GM21528 (cell line): ENCODE data around the gene COG5.

Experiments used
- ATAC-seq: cut with Tn5 transposase; IDR thresholded peaks from one replicate; pipeline ENCODE4 v1.9.1; 2021; ENCODE audit warnings: mild to moderate bottlenecking, moderate library complexity; ENCODE audit not compliant: unreplicated experiment, low FRiP score

Gene COG5

DNA sequence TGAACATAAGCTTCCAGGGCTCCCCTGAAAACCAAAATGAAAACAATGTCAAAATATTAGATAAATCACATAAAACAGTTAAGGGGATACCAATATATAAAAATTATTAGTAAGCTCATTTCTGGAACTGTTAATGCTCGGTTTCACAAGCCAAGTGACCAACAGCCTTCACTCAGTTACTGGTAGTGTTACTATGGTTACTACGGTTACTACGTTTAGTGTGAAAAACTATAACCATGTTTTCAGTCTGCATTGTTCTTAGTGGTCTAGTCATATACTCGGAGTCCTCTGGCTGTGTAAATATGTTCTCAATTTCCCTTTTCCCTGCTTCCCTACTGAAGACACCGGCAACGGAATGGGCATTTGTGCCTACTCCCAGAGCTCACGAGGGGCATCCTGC is 360.1 kb downstream of the COG5 start:
- ATAC-seq, result no peak

DNA sequence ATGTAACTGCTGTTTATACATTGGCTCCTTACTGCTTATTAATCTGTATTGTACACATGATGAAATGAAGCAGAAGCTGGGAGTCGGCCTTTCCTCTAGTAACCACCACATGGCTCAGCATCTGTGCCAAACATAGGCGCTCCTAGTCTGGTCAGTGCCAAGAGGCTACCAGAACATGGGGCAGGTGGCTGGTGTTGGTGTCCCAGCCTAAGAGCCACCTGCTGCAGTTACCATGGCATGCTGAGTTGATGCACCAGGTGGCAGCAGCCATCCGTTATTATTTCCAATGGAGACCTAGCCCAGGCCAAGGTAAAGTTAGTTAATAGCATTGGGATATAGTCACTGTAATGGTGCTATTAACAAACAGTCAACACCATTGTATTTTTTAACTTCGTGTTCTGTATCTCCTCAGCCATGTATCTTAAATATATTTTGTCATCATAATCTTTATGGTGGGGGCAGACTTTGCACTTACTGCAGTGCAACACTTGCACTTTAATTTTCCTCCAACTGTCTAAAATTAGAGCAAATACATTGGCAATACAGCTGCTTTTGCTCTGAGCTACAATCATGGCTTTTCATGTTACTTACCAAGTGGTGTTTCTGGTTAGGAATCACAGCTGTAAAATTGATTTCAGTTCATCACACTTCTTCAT is 361.8 kb downstream of the COG5 start:
- ATAC-seq, result no peak

- no peak for ATAC-seq
These were observed 366.7 kb downstream of the COG5 start for GRCh38 chr7:107196834-107197610.

- no peak for ATAC-seq
These were observed 369.7 kb downstream of the COG5 start for GRCh38 chr7:107194052-107194451.

DNA sequence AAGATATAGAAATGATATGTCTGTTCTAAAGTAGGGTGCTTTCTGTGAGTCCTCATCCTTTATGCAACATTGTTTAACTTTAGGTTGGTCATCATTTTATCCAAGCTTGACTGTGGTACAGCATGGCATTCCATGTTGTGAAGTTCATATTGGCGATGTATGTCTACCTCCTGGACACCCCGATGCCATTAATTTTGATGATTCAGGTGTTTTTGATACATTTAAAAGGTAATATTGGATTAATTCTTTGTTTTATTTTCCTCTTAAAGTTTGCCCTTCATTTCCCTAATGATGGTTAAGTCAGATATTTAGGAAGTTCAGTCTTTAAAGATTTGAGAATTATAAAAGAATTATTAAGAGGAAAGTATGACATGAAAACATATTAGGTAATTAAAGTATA is 373.6 kb downstream of the COG5 start:
- ATAC-seq, result no peak

DNA sequence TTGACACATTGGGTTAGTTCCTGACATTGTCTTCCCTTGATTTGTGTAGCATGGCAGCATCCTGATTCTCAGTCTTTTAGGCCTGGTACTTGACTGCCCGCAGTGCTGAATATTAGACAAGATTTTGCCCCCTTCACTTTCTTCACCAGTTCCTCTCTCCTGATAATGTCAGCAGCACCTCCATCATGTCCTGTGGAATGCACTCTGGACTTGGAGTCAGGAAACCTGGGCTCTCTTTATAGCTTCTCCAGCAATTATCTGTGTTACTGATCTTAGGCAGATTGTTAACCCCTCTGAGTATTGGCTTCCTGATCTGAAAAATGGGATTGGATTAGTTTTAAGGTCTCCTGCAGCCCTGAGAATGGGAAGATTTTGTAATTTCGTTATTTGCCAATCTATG is 375.9 kb downstream of the COG5 start:
- ATAC-seq, result no peak

DNA sequence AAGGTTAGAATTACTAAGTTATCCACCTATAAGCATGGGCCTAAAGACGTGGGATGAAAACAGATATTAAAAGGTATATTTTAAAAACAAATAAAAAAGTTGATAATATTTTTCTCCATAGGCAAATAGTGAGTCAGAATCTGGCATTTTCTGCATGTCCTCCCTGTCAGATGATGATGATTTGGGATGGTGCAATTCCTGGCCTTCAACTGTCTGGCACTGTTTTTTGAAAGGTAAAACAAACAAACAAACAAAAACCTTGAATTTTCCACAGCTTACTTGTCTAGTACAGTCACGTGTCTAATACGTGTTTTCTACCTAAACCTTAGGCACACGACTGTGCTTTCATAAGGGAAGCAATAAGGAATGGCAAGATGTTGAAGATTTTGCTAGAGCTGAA is 377.5 kb downstream of the COG5 start:
- ATAC-seq, result no peak

DNA sequence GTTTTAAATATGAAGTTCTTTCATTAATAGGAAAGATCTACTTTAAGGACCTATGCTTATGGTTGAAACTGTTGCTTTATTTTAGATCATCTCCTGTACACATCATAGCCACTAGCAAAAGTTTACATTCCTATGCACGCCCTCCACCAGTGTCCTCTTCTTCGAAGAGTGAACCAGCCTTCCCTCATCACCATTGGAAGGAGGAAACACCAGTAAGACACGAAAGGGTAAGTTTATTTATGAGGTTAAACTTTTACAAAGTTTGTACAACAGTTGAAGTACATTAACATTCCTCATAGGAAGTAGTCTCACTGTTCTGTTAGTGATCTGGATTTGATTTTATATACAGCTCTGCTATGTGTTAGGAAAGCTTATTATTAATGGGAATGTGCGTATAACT is 378.0 kb downstream of the COG5 start:
- no peak for ATAC-seq

- no peak for ATAC-seq
These were observed 382.5 kb downstream of the COG5 start for GRCh38 chr7:107181172-107181571.

DNA sequence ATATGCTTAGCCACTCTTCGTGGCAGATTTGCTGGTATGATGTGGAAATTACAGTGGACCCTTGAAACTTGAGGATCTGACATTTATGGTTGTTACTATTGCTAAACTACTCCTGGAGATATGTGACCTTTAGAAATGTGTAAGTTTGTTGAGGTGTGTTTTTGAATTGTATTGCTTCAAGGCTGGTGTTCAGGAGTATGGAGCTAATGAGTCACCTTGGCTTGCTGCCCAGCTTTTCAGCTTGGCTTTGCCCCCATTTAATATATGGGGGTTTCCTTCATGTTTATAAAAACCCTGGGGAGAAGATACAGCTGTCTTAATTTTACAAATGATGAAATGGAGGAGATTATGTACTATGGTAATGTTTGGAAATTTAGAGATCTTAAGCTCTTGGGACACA is 383.3 kb downstream of the COG5 start:
- ATAC-seq, result no peak

DNA sequence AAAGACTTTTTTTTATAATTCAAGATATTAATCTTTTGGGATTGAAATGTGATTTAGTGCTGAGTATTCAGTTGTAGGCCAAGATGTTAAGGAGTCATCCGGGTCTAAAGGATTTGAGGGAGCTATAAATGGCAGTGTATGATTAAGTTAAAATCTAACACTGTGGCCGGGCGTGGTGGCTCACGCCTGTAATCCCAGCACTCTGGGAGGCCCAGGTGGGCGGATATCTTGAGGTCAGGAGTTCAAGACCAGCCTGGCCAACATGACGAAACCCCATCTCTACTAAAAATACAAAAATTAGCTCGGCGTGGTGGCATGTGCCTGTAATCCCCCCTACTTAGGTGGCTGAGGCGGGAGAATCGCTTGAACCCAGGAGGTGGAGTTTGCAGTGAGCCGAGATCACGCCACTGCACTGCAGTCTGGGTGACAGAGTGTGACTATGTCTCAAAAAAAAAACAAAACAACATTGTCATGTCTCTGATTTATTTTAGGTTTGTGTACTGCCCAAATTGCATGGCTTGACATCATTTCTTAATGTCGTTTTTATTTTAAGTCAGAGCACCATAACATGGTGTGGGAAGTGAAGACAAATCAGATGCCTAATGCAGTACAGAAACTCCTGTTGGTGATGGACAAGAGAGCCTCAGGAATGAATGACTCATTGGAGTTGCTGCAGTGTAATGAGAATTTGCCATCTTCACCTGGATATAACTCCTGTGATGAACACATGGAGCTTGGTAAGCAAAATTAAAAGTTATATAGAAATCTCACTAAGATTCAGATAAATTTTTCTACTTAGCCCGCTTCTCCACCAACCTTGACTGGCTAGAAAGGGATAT is 384.2 kb downstream of the COG5 start:
- no peak for ATAC-seq

- ATAC-seq, result peak; percentile 51
These were observed 389.9 kb downstream of the COG5 start for GRCh38 chr7:107173691-107174406.

- no peak for ATAC-seq
These were observed 390.5 kb downstream of the COG5 start for GRCh38 chr7:107173191-107173590.

GRCh38 chr7:107172276-107173032 is 391.3 kb downstream of the COG5 start:
- ATAC-seq, result no peak

DNA sequence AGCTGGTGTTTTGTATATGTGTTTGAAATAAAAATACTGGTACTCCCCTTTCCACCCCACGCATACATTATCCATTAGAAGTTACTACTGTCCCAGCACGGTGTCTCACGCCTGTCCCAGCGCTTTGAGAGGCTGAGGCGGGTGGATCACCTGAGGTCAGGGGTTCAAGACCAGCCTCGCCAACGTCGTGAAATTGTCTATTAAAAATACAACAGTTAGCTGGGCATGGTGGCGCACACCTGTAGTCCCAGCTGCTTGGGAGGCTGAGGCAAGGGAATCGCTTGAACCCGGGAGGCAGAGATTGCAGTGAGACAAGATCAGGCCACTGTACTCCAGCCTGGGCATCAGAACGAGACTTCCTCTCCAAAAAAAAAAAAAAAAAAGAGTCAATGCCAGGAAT is 392.2 kb downstream of the COG5 start:
- ATAC-seq, result no peak

GRCh38 chr7:107170051-107170915 is 393.4 kb downstream of the COG5 start:
- no peak for ATAC-seq

DNA sequence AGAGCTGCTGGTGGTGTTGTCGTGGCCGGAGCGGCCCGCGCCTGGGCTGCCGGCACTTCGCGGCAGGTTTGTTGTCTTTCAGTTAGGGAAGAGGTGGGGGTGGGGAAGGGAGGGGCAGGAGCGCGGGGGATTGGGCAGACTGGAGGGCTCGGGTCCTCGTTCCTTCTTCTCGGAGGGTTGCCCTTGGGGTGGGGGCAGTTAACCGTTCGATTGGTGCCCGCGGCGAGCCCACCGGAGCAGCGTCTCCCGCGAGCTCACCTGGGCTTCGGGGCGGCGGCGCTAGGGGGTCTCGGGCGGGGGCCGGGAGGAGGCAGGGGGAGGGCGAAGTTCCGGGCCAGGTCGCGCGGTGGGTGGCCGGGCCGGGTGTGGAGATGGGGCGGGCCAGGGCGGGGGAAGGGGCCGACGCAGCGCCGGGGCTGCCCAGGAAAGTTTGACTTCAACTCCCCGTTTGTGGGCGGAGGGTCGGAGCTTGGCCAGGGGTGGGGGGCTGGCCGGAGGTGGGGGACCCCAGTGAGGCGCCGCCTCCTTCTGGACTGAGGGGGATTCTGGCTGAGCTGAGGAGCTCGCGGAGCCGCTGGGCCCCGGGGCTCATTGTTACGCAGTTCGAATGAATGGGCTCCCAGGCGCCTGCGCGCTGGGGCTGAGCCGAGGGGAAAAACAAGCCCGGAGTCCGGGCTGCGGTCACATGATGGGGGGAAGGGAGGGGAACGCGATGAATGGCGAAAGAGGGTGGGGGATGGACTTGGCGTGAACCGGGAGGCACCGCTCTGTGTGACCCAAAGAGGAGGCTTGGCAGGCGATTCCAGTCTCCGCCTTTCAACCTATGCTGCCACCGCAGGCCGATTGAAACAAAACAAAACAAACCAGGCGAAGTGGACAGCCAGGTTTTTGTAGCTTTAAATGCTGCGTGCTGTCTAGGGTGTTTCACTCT is 394.3 kb downstream of the COG5 start:
- ATAC-seq, result peak; percentile 20
